Measurements from ENCODE around the gene GARIN3.

GARIN3 gene

GRCh38 chr5:157143127-157143971, 22.7 kb downstream of the GARIN3 start:
- DNase-seq, result peak; percentile 60 to 81

- DNase-seq, result peak; percentile 93 to 96
These were observed 23.5 kb downstream of the GARIN3 start, which contains the start of gene MED7 for GRCh38 chr5:157142317-157143126. Gene MED7, minus strand, starts transcription at chr5:157142865. Its CDS starts 3,434 bp downstream, at chr5:157139431.

GRCh38 chr5:157137691-157138090, 28.4 kb downstream of the GARIN3 start:
- DNase-seq, result no peak

GRCh38 chr5:157132281-157132612, 33.8 kb downstream of the GARIN3 start:
- no peak for DNase-seq

GRCh38 chr5:157130925-157131324, 35.1 kb downstream of the GARIN3 start:
- no peak for DNase-seq

- DNase-seq, result no peak
These were observed 44.4 kb downstream of the GARIN3 start for GRCh38 chr5:157121709-157122108.

- no peak for DNase-seq
These were observed 46.0 kb downstream of the GARIN3 start for GRCh38 chr5:157120102-157120501.

GRCh38 chr5:157116483-157116954, 49.5 kb downstream of the GARIN3 start:
- no peak for DNase-seq

- no peak for DNase-seq
These were observed 50.6 kb downstream of the GARIN3 start for GRCh38 chr5:157115502-157115901.

GRCh38 chr5:157115012-157115411, 51.1 kb downstream of the GARIN3 start:
- DNase-seq, result no peak

GRCh38 chr5:157113002-157113401, 53.1 kb downstream of the GARIN3 start:
- DNase-seq, result no peak
